Measurements from ENCODE around the gene SMARCA4. TPM values are rescaled to one million over a fixed set of nuclear protein-coding genes. Genes with fewer than 3 reads are reported as not detected.

Gene SMARCA4
- total and polyA plus RNA-seq, 11 donors, result 34.1 to 70.9 (median 48.6) TPM

GRCh38 chr19:11046605-11047354 is 86.0 kb downstream of the SMARCA4 start:
- 93 to 96% (median 94%) methylated on average over 14 of the region's 14 CpGs for WGBS, 4 donors
- no peaks in the 10 kb centered on the region for H3K9me3 ChIP-seq
- H3K27ac ChIP-seq, result no peak overlapping the region
- no peaks in the 10 kb centered on the region for H3K27me3 ChIP-seq
- intact Hi-C loops (cut with DNase I), result no loop called here
- H3K36me3 ChIP-seq, result peaks cover 0 to 68% (median 38%) of the 10 kb centered on the region in 9 donors
- H3K4me1 ChIP-seq, result peaks cover 0 to 26% (median 0%) of the 10 kb centered on the region in 12 donors
- ATAC-seq, result no peak
- no peak for DNase-seq
- no peak for TF ChIP-seq CTCF (IDR thresholded peaks at IDR 0.05)
- no peak for TF ChIP-seq POLR2A (IDR thresholded peaks at IDR 0.05)
- no peak overlapping the region for H3K4me3 ChIP-seq

GRCh38 chr19:11047866-11048265 is 87.0 kb downstream of the SMARCA4 start:
- ATAC-seq, result no peak
- WGBS, 4 donors, result 84 to 96% (median 95%) methylated on average over 4 of the region's 4 CpGs

GRCh38 chr19:11050323-11051114 is 89.7 kb downstream of the SMARCA4 start:
- Histone ChIP-seq H3K4me3 (no peak overlapping the region), H3K27me3 (no peaks in the 10 kb centered on the region), H3K9me3 (no peaks in the 10 kb centered on the region), H3K36me3 (peaks cover 0 to 36% (median 20%) of the 10 kb centered on the region in 9 donors), H3K4me1 (peaks cover 0 to 26% (median 0%) of the 10 kb centered on the region in 12 donors), H3K27ac (peak overlapping the region in 2 of 12 donors; percentile 21 to 50)
- DNase-seq (no peak), ATAC-seq (peak in 2 of 4 donors; percentile 26)
- WGBS, 4 donors, result 75 to 85% (median 84%) methylated on average over 4 to 9 of the region's 9 CpGs
- intact Hi-C loops (cut with DNase I), result no loop called here
- TF ChIP-seq CTCF (IDR thresholded peaks at IDR 0.05), result no peak
- TF ChIP-seq POLR2A (IDR thresholded peaks at IDR 0.05), result no peak

More at GRCh38 chr19:11047866-11048265, 87.0 kb downstream of the SMARCA4 start:
- DNase-seq, result no peak
- Histone ChIP-seq H3K27ac (no peak overlapping the region), H3K4me1 (peaks cover 0 to 26% (median 0%) of the 10 kb centered on the region in 12 donors), H3K36me3 (peaks cover 0 to 57% (median 32%) of the 10 kb centered on the region in 9 donors), H3K4me3 (no peak overlapping the region), H3K27me3 (no peaks in the 10 kb centered on the region), H3K9me3 (no peaks in the 10 kb centered on the region)
- intact Hi-C loops (cut with DNase I), result no loop called here
- TF ChIP-seq CTCF (IDR thresholded peaks at IDR 0.05) (no peak), POLR2A (IDR thresholded peaks at IDR 0.05) (no peak)

- ATAC-seq (no peak), DNase-seq (no peak)
- Histone ChIP-seq H3K27me3 (no peaks in the 10 kb centered on the region), H3K36me3 (peaks cover 0 to 34% (median 18%) of the 10 kb centered on the region in 9 donors), H3K4me3 (no peak overlapping the region), H3K4me1 (peaks cover 0 to 17% (median 0%) of the 10 kb centered on the region in 12 donors), H3K9me3 (no peaks in the 10 kb centered on the region), H3K27ac (no peak overlapping the region)
- no peak for TF ChIP-seq CTCF (IDR thresholded peaks at IDR 0.05)
- no peak for TF ChIP-seq POLR2A (IDR thresholded peaks at IDR 0.05)
- WGBS, 4 donors, result 70 to 86% (median 72%) methylated on average over 4 of the region's 4 CpGs
- intact Hi-C loops (cut with DNase I), result no loop called here
These were observed 93.0 kb downstream of the SMARCA4 start for GRCh38 chr19:11053817-11054195.
